H1 (cell line): Measurements from ENCODE around the gene GPR39. TPM values are rescaled to one million over a fixed set of nuclear protein-coding genes. Genes with fewer than 3 reads are reported as not detected.

Experiments used
- CTCF ChIA-PET: fragments of 300-600 bp; sonication (Branson Sonifier 250); formaldehyde crosslinking; loops from one replicate; lab custom pipeline; 2021; ENCODE audit not compliant: partially characterized antibody; lab: Charles Lee
- POLR2A ChIA-PET: fragments of 300-600 bp; sonication (Branson Sonifier 250); formaldehyde crosslinking; loops from one replicate; lab custom pipeline; 2021; ENCODE audit warnings: inconsistent platforms; ENCODE audit not compliant: partially characterized antibody; lab: Charles Lee
- DNase-seq, 2 experiments: peaks; one replicate each; pipeline versions ENCODE4 v3.0.0 to v3.0.0-alpha.2; 2010 to 2022; ENCODE audit warnings: low spot score in 2 of 2, low read depth in 1 of 2, mixed read lengths in 1 of 2
- FAIRE-seq: peaks from 2 replicates; lab custom pipeline; 2011; peaks lifted over from hg19 to GRCh38; lab: Jason Lieb, UNC
- H2AFZ ChIP-seq: 2 replicates; pipeline ENCODE4 v1.8.1; 2012; ENCODE audit warnings: low read length, inconsistent platforms
- H2AK5ac ChIP-seq: 2 replicates; pipeline ENCODE4 v1.6.1; 2013; ENCODE audit warnings: low read depth, low read length
- H2BK120ac ChIP-seq: replicated peaks from 2 replicates; pipeline ENCODE3; 2013; ENCODE audit warnings: low read depth, low read length, inconsistent platforms
- H2BK12ac ChIP-seq: 2 replicates; pipeline ENCODE4 v1.6.1; 2013; ENCODE audit warnings: low read depth, low read length
- H2BK15ac ChIP-seq: 2 replicates; pipeline ENCODE4 v1.6.1; 2013; ENCODE audit warnings: low read length
- H2BK20ac ChIP-seq: 2 replicates; pipeline ENCODE4 v1.6.1; 2013; ENCODE audit warnings: low read length
- H2BK5ac ChIP-seq: 2 replicates; pipeline ENCODE4 v1.6.1; 2013; ENCODE audit warnings: low read depth, low read length
- H3K14ac ChIP-seq: 2 replicates; pipeline ENCODE4 v1.6.1; 2013; ENCODE audit warnings: inconsistent platforms; ENCODE audit not compliant: insufficient read length
- H3K18ac ChIP-seq: 2 replicates; pipeline ENCODE4 v1.6.1; 2013; ENCODE audit warnings: low read length; ENCODE audit errors: extremely low read depth
- H3K23ac ChIP-seq: 2 replicates; pipeline ENCODE4 v1.6.1; 2013; ENCODE audit warnings: inconsistent platforms; ENCODE audit not compliant: insufficient read length
- H3K23me2 ChIP-seq: 2 replicates; pipeline ENCODE4 v1.6.1; 2013; ENCODE audit warnings: low read depth, low read length
- H3K27ac ChIP-seq: 2 replicates; pipeline ENCODE4 v1.6.1; 2011; ENCODE audit warnings: low read depth, low read length, inconsistent platforms
- H3K27me3 ChIP-seq, 4 experiments: replicated peaks in 1 of 4; 1 replicate in 1 of 4; 2 replicates in 3 of 4; pipeline versions ENCODE4 v1.6.1 to v1.8.1; 2011 to 2013; ENCODE audit warnings: low read length in 3 of 4, mild to moderate bottlenecking in 3 of 4, inconsistent platforms in 2 of 4, mixed read lengths in 2 of 4, moderate library complexity in 1 of 4; ENCODE audit not compliant: control insufficient read depth in 3 of 4, insufficient read depth in 3 of 4; ENCODE audit errors: extremely low read depth in 1 of 4
- H3K36me3 ChIP-seq, 4 experiments: 2 replicates each; pipeline versions ENCODE4 v1.6.1 to v1.8.1; 2011 to 2013; ENCODE audit warnings: mild to moderate bottlenecking in 4 of 4, low read length in 3 of 4, moderate library complexity in 2 of 4, control low read depth in 1 of 4, inconsistent platforms in 1 of 4; ENCODE audit not compliant: insufficient read depth in 4 of 4, control insufficient read depth in 2 of 4
- H3K4ac ChIP-seq: replicated peaks from 2 replicates; pipeline ENCODE3; 2013; ENCODE audit warnings: low read length, low read depth, mixed read lengths, inconsistent platforms; ENCODE audit not compliant: insufficient read length
- H3K4me1 ChIP-seq, 4 experiments: replicated peaks in 1 of 4; 1 replicate in 1 of 4; 2 replicates in 3 of 4; pipeline versions ENCODE4 v1.6.1 to v1.8.1; 2011 to 2013; ENCODE audit warnings: low read length in 3 of 4, inconsistent platforms in 2 of 4, mixed read lengths in 1 of 4; ENCODE audit not compliant: insufficient read depth in 4 of 4, control insufficient read depth in 3 of 4
- H3K4me2 ChIP-seq, 2 experiments: 2 replicates each; pipeline versions ENCODE4 v1.6.1 to v1.8.1; 2011 to 2013; ENCODE audit warnings: low read depth in 2 of 2, low read length in 2 of 2, control low read depth in 1 of 2, inconsistent platforms in 1 of 2, mild to moderate bottlenecking in 1 of 2; ENCODE audit not compliant: insufficient read depth in 1 of 2
- H3K4me3 ChIP-seq, 4 experiments: fragments of 200-600, 300-600 bp in 1 of 4; sonication (generic), shearing (Covaris generic), sonication (Bioruptor Twin) in 1 of 4; 2 replicates each; pipeline versions ENCODE4 v1.5.1 to v1.8.1; 2011 to 2016; ENCODE audit warnings: low read length in 4 of 4, low read depth in 3 of 4, control low read depth in 2 of 4, inconsistent platforms in 2 of 4, mild to moderate bottlenecking in 2 of 4, mixed read lengths in 1 of 4, moderate library complexity in 1 of 4; ENCODE audit not compliant: insufficient read depth in 2 of 4; ENCODE audit errors: extremely low read depth in 1 of 4
- H3K56ac ChIP-seq: replicated peaks from 2 replicates; pipeline ENCODE3; 2013; ENCODE audit warnings: low read depth, mild to moderate bottlenecking, mixed read lengths, low read length, inconsistent platforms; ENCODE audit not compliant: insufficient read length
- H3K79me1 ChIP-seq: 2 replicates; pipeline ENCODE4 v1.6.1; 2013; ENCODE audit warnings: low read depth, low read length, control low read depth
- H3K79me2 ChIP-seq, 2 experiments: 2 replicates each; pipeline versions ENCODE4 v1.6.1 to v1.8.1; 2012 to 2013; ENCODE audit warnings: low read length in 2 of 2, mild to moderate bottlenecking in 2 of 2, inconsistent platforms in 1 of 2; ENCODE audit not compliant: insufficient read depth in 2 of 2, control insufficient read depth in 1 of 2
- H3K9ac ChIP-seq, 4 experiments: replicated peaks in 1 of 4; 1 replicate in 1 of 4; 2 replicates in 3 of 4; pipeline versions ENCODE4 v1.6.1 to v1.8.1; 2011 to 2013; ENCODE audit warnings: low read depth in 3 of 4, low read length in 3 of 4, control low read depth in 2 of 4, mild to moderate bottlenecking in 2 of 4, moderate library complexity in 2 of 4, inconsistent platforms in 1 of 4; ENCODE audit errors: extremely low read depth in 1 of 4
- H3K9me3 ChIP-seq, 2 experiments: 2 replicates each; pipeline versions ENCODE4 v1.6.1 to v1.8.1; 2012 to 2013; ENCODE audit warnings: mild to moderate bottlenecking in 2 of 2, moderate library complexity in 2 of 2, control low read depth in 1 of 2, inconsistent platforms in 1 of 2, low read depth in 1 of 2, low read length in 1 of 2, mixed read lengths in 1 of 2; ENCODE audit not compliant: insufficient read depth in 2 of 2
- H4K20me1 ChIP-seq, 2 experiments: replicated peaks in 1 of 2; 2 replicates each; pipeline versions ENCODE3 to v1.8.1; 2011 to 2013; ENCODE audit warnings: inconsistent platforms in 2 of 2, low read length in 2 of 2, mild to moderate bottlenecking in 1 of 2; ENCODE audit not compliant: insufficient read depth in 2 of 2, control insufficient read depth in 1 of 2
- H4K5ac ChIP-seq: 2 replicates; pipeline ENCODE4 v1.6.1; 2013; ENCODE audit warnings: low read length, low read depth, mixed read lengths, inconsistent platforms; ENCODE audit not compliant: insufficient read length
- H4K8ac ChIP-seq: 2 replicates; pipeline ENCODE4 v1.8.0; 2013; ENCODE audit warnings: mild to moderate bottlenecking, moderate library complexity, low read length, inconsistent platforms; ENCODE audit not compliant: insufficient read depth; ENCODE audit errors: extremely low read depth
- H4K91ac ChIP-seq: replicated peaks from 2 replicates; pipeline ENCODE3; 2013; ENCODE audit warnings: low read length, mixed read lengths, inconsistent platforms; ENCODE audit not compliant: insufficient read length
- POLR2AphosphoS5 ChIP-seq: IDR thresholded peaks from 2 replicates; pipeline ENCODE4 v1.6.1; 2011; ENCODE audit warnings: low read depth, low read length
- RFX5 ChIP-seq: IDR thresholded peaks from 2 replicates; pipeline ENCODE4 v1.6.1; 2011; ENCODE audit warnings: low read depth, low read length, improper control_type of control experiment, borderline replicate concordance
- WGBS, 2 experiments: shearing (Covaris generic) in 1 of 2; methylation state at CpG; one replicate each; pipeline versions ENCODE4 v1.1.6 to v1.1.7; 2013 to 2015; ENCODE audit warnings: low lambda C conversion rate in 2 of 2, mixed read lengths in 2 of 2, inconsistent platforms in 1 of 2, low coverage in 1 of 2, missing lambda C conversion rate in 1 of 2; ENCODE audit not compliant: insufficient replicate concordance in 2 of 2, insufficient coverage in 1 of 2, insufficient read length in 1 of 2; ENCODE audit errors: extremely low coverage in 1 of 2, missing lambda C conversion rate in 1 of 2; 5-methylcytosine and 5-hydroxymethylcytosine counted together
- polyA plus RNA-seq, 7 experiments: library from polyadenylated mRNA; depleted of rRNA in 3 of 7; stranded (reverse) in 5 of 7; unstranded in 2 of 7; fragments of >200 nt in 5 of 7; fragments of 200-250 nt in 2 of 7; gene quantifications; 1 replicate in 5 of 7; 2 replicates in 1 of 7; 4 replicates in 1 of 7; pipeline versions ENCODE4 v1.2.1 to v1.2.3, GENCODE V29; 2011 to 2013; ENCODE audit warnings: missing spikeins in 2 of 7, mixed read lengths in 2 of 7
- total RNA-seq: library from RNA; stranded (reverse); fragmentation: NEBNext Ultra II Directional; extraction: Animal tissue kit (Norgen Biotek cat#: 25700); gene quantifications from 2 replicates; pipeline ENCODE4 v1.2.1, GENCODE V29; 2021

The GPR39 gene
- total and polyA plus RNA-seq, 2 of the 8 experiments (the other 6 are each of a cell fraction or from before 2014, with no cell fraction given), result 0.63 to 2.7 TPM

GRCh38 chr2:132542953-132543569, 126.5 kb downstream of the GPR39 start:
- Histone ChIP-seq H3K79me1 (no peaks in the 10 kb centered on the region), H3K56ac (no peak overlapping the region), H2BK12ac (no peak overlapping the region), H3K18ac (no peak overlapping the region), H3K23ac (no peak overlapping the region), H3K4me2 (no peak overlapping the region), H4K5ac (no peak overlapping the region), H3K14ac (no peak overlapping the region), H3K23me2 (no peaks in the 10 kb centered on the region), H3K9me3 (no peaks in the 10 kb centered on the region), H3K36me3 (no peaks in the 10 kb centered on the region), H2BK15ac (no peak overlapping the region), H3K4me1 (peaks cover 0 to 2% (median under 1%) of the 10 kb centered on the region in 4 experiments; a peak in 3 of 7 replicates), H2BK120ac (no peak overlapping the region), H3K4me3 (no peak overlapping the region), H3K27me3 (no peaks in the 10 kb centered on the region), H4K91ac (no peak overlapping the region), H4K8ac (no peak overlapping the region), H3K79me2 (no peaks in the 10 kb centered on the region), H2BK20ac (no peak overlapping the region), H3K9ac (no peak overlapping the region), H3K4ac (no peak overlapping the region), H2BK5ac (no peak overlapping the region), H3K27ac (no peak overlapping the region), H2AK5ac (no peak overlapping the region), H4K20me1 (no peaks in the 10 kb centered on the region), H2AFZ (no peak overlapping the region)
- TF ChIP-seq POLR2AphosphoS5, result no peak
- TF ChIP-seq RFX5, result no peak
- FAIRE-seq (no peak), DNase-seq (peak in 1 of 2 experiments; percentile 10)
- POLR2A ChIA-PET, result no interaction called here
- CTCF ChIA-PET, result interaction anchor here (0.6 to 1.6 kb wide), 2 partner anchors 24 to 585 kb away, joined by 3 to 4 read pairs; no protein-coding TSS in a partner anchor
- 81% methylated on average over 4 of the region's 4 CpGs; no CpG with 5 or more reads in 1 of the 2 experiments for WGBS, 2 experiments
